Dendritic cell treated with granulocyte-macrophage colony-stimulating factor and Interleukin-4, amounts not matched to agents 40 ng/mL and 50 ng/mL, for 4 days (primary cell): Measurements from ENCODE around the gene HOTAIR.

Source experiments
- H3K27ac Mint-ChIP-seq: one replicate; pipeline ENCODE4 v1.8.0; 2022; ENCODE audit warnings: mild to moderate bottlenecking, mixed read lengths
- H3K27me3 Mint-ChIP-seq: one replicate; pipeline ENCODE4 v1.8.0; 2022; ENCODE audit warnings: mild to moderate bottlenecking, mixed read lengths
- H3K36me3 Mint-ChIP-seq: one replicate; pipeline ENCODE4 v1.8.0; 2022; ENCODE audit warnings: low read depth, mixed read lengths
- H3K4me1 Mint-ChIP-seq: one replicate; pipeline ENCODE4 v1.8.0; 2022; ENCODE audit warnings: low read depth, mixed read lengths
- H3K4me3 Mint-ChIP-seq: one replicate; pipeline ENCODE4 v1.8.0; 2022; ENCODE audit warnings: mild to moderate bottlenecking, moderate library complexity, mixed read lengths
- H3K9me3 Mint-ChIP-seq: one replicate; pipeline ENCODE4 v1.8.0; 2022; ENCODE audit warnings: mixed read lengths
- intact Hi-C: fragments of 100-400 bp; cut with micrococcal nuclease; formaldehyde crosslinking; loops from one replicate; pipeline ENCODE4 v1.15.0; 2022

HOTAIR gene

DNA sequence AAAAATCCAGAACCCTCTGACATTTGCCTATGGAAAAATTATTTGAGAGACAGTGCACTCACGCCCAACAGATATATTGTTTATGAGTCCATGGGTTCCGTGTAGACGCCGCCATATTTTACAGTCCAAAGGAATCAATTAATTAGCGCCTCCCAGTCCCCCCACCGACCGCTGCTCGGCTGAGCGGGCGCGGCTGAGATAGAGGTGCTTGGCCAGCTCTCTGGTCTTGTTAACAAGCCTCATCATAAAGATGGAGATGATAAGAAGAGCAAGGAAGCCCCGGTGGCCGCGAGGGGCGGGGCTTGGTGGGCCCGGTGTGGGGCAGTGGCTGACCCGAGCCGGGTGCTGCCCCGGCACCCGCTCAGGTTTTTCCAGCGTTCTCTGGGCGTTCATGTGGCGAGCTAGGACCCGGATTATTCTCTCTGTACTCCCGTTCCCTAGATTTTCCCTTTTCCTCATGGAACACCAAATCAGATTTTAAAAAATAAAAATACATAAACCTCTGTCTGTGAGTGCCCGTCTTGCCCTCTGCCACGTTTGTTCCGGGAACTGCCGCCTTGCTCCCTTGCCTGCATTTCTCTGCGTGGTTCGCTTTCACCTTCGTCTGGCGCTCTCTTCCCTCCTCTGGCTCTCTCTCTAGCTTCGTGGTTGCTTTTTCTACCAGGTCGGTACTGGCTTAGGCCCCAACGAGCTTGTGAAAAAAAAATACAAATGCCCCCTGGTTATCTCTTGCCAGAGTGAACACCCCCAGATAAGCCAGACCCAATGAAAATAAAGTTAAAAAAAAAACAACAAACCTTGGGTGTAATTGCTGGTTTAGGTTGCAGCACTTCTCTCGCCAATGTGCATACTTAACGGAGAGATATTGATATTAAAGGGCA is 11.1 kb downstream of the HOTAIR start:
- H3K36me3 Mint-ChIP-seq, result no peaks in the 10 kb centered on the region
- no peak overlapping the region for H3K27ac Mint-ChIP-seq
- peak overlapping the region; percentile 2 for H3K4me3 Mint-ChIP-seq
- peaks cover 93% of the 10 kb centered on the region for H3K27me3 Mint-ChIP-seq
- intact Hi-C loops, result no loop called here
- H3K9me3 Mint-ChIP-seq, result peaks cover 9% of the 10 kb centered on the region
- peaks cover 41% of the 10 kb centered on the region for H3K4me1 Mint-ChIP-seq

DNA sequence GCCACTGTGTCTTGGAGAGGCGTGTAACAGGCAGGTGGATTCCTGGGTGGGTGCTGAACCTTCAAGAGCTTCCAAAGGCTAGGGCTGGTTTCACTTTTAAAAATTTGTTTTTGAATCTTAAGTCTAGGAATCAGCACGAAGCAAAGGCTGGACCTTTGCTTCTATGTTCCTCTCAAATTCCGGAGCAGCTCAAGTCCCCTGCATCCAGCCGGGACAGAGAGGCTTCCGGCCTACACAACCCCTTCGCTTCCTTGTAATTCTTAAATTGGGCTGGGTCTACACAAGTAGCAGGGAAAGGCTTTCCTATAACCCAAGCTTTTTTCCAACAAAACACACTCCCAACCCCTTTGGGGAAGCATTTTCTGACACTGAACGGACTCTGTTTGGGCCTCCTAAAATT is 11.7 kb downstream of the HOTAIR start:
- Mint-ChIP-seq H3K27me3 (peaks cover 93% of the 10 kb centered on the region), H3K4me3 (no peak overlapping the region), H3K9me3 (peaks cover 9% of the 10 kb centered on the region), H3K36me3 (no peaks in the 10 kb centered on the region), H3K4me1 (peaks cover 41% of the 10 kb centered on the region), H3K27ac (no peak overlapping the region)
- intact Hi-C loops, result no loop called here

DNA sequence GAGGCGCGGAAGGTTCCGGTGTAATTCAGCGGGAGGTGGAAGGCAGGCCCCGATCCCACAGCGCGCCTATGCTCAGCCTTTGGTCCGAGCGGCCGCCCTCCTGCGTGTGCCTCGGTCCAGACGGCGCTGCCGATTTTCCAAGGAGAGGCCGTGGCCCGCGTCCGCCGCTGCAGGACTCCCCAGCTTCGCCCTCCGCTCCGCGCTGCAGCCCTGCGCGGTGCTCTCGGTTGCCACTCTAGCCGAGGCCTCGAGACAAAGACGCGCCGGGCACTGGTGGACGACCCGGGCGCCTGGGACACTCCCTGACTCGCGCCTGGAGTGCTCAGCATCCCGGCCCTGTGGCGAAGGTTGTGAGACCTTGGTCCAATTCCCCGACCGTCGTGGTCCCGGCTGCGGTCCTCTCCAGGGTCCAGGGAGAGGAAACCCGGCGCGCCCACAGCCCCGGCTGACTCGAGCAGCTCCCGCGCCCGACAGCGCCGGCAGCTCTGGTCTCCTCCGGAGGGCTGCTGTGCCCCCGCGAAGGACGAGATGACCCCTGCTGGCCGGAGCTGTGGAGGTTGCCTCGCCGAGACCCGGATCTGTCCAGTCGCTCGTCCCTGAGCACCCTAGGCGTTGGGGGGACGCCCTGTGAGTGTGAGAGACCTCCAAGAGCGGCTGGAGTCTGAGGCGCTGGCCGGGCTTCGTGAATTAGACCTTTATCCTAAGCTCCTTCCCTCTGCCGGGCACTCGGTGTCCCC is 13.6 kb downstream of the HOTAIR start:
- Mint-ChIP-seq H3K36me3 (no peaks in the 10 kb centered on the region), H3K4me3 (no peak overlapping the region), H3K27me3 (peaks cover 93% of the 10 kb centered on the region), H3K27ac (no peak overlapping the region), H3K4me1 (peaks cover 34% of the 10 kb centered on the region), H3K9me3 (peaks cover 9% of the 10 kb centered on the region)
- intact Hi-C loops, result no loop called here

DNA sequence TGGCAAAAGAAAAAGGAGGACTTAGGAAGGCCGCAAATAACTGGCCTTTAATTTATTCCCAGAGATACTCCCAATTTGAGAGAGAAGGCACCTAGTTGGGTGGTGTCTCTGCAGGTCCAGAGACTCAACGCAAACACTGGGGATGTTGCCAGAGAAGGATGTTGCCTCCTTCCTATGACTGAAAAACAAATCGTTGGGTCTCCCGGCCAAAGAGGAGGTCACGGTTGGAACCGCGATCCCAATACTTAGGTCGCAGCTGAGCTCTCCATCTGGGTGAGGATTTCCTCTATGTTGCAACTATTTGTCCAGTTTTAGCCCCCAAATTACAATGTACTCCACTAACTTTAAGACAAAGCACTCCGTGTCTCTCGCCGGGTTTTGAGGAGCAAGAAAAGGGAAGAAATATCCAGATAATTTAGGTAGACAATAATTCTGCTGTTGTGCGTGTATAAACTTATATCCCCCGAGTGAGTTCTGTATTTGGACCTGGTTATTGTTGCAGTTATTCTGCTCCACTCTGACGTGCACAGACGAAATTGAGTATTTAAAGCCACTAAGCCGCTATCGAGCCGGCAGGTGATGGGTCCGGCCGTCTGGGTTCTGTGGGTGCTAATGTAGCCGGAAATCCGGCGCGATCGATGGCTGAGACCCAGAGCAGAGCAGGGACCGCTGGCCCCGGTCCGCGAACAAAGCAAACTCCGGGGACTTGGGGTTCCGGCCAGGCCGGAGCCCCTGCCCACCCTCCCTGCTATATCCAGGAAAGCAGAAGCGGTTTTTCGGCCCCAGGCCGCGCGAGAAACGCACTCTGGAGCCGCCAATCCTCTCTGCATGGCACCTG is 14.3 kb downstream of the HOTAIR start:
- Mint-ChIP-seq H3K27ac (no peak overlapping the region), H3K27me3 (peaks cover 93% of the 10 kb centered on the region), H3K4me3 (no peak overlapping the region), H3K36me3 (no peaks in the 10 kb centered on the region), H3K4me1 (peaks cover 31% of the 10 kb centered on the region), H3K9me3 (peaks cover 4% of the 10 kb centered on the region)
- intact Hi-C loops, result no loop called here

DNA sequence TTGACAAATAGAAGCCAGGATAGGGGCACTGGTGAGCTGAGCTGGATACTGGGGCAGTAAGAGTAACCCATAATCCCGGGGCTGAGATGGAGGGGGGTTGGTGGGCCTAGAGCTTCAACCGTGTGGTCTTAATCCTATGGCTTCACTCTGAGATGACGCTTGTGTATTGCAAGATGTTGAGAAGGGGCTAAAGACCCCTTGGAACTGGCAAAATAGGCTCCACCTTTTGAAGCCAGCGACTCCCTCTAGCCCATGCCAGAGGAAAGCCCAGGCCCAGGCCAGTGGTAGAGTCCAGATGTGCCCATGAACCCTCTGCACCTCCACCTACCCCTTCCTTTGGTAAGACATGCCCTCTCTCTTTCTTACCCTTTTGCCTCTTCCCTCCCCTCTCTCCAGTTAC is 15.4 kb downstream of the HOTAIR start:
- no peaks in the 10 kb centered on the region for H3K9me3 Mint-ChIP-seq
- peaks cover 91% of the 10 kb centered on the region for H3K27me3 Mint-ChIP-seq
- peaks cover 25% of the 10 kb centered on the region for H3K4me1 Mint-ChIP-seq
- no peaks in the 10 kb centered on the region for H3K36me3 Mint-ChIP-seq
- no peak overlapping the region for H3K27ac Mint-ChIP-seq
- intact Hi-C loops, result no loop called here
- H3K4me3 Mint-ChIP-seq, result no peak overlapping the region

DNA sequence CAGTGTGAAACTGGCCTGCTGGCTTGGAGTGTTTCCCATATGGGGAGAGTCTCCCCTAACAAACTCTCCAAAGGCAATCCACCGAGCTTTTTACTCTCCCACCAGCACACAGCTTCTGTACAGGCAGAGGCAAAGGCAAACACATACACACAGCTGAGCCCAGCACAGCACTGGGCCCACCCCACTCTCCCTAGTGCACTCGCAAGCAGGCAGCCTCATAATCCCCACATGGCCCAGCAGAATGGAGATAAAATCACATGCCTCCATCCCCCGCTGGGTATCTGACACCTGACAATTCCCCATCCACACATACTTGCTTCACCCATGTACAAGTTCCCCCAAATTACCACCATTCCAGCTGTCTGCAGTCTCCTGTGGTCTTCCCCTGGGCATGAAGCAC is 16.6 kb downstream of the HOTAIR start:
- peaks cover 91% of the 10 kb centered on the region for H3K27me3 Mint-ChIP-seq
- intact Hi-C loops, result no loop called here
- no peaks in the 10 kb centered on the region for H3K36me3 Mint-ChIP-seq
- no peak overlapping the region for H3K4me3 Mint-ChIP-seq
- H3K4me1 Mint-ChIP-seq, result peaks cover 17% of the 10 kb centered on the region
- no peak overlapping the region for H3K27ac Mint-ChIP-seq
- no peaks in the 10 kb centered on the region for H3K9me3 Mint-ChIP-seq

DNA sequence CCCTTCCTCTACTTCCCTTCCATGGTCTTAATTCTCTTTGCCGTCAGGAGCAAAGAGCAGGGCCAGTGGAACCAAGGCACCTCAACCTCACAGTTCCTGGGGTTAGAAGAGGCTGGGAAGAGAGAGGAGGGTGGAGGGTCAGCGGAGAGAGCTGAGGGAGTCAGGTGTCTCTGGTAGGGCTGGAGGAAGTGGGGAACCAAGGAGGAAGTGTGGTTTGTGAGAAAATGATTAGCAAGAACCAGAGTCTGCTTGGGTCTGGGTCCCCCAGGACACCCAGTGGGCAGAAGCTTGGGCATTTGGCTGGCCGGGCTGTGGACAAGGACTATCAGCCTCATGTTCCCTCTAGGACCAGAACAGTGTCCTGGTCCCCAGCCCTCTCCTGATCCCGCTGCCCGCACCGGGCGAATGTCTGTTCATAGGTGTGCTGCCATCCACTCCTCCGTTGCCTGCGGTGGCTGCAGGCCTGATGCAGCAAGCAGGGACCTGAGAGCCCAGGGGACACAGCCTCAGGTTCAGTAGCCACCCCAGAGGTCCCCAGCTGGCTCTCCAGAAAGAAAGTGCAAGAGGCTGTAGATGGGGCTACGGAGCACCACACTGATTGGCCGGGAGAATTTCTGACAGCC is 17.7 kb downstream of the HOTAIR start:
- intact Hi-C loops, result no loop called here
- Mint-ChIP-seq H3K36me3 (no peaks in the 10 kb centered on the region), H3K27ac (no peak overlapping the region)

DNA sequence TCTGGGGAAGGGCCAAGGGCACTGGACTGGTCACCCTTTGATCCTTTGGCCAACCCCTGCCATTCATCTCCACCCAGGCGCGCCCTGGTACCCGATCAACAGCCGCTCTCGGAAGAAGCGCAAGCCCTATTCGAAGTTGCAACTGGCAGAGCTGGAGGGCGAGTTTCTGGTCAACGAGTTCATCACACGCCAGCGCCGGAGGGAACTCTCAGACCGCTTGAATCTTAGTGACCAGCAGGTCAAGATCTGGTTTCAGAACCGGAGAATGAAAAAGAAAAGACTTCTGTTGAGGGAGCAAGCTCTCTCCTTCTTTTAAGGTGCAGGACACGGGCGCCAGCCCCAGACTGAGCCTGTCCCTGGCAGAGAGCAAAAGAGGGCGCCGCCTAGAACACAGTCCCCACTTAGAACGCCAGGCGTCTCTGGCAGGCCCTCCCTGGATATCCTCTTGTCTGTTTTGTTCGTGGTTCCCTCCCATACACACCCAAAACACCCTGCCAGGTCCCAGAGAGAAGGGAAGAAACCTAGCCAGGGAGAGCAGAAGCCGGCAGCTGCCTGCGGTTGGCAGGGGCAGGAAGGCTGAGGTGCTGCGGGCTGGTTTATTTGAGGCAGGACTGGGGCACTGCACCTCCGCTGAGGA is 18.4 kb downstream of the HOTAIR start:
- peaks cover 19% of the 10 kb centered on the region for H3K4me1 Mint-ChIP-seq
- no peaks in the 10 kb centered on the region for H3K36me3 Mint-ChIP-seq
- no peak overlapping the region for H3K4me3 Mint-ChIP-seq
- H3K27ac Mint-ChIP-seq, result no peak overlapping the region
- no peaks in the 10 kb centered on the region for H3K9me3 Mint-ChIP-seq
- H3K27me3 Mint-ChIP-seq, result peaks cover 96% of the 10 kb centered on the region
- intact Hi-C loops, result no loop called here

More for the DNA sequence above, 17.7 kb downstream of the HOTAIR start:
- peaks cover 95% of the 10 kb centered on the region for H3K27me3 Mint-ChIP-seq
- H3K4me1 Mint-ChIP-seq, result peaks cover 17% of the 10 kb centered on the region
- no peak overlapping the region for H3K4me3 Mint-ChIP-seq
- H3K9me3 Mint-ChIP-seq, result no peaks in the 10 kb centered on the region

DNA sequence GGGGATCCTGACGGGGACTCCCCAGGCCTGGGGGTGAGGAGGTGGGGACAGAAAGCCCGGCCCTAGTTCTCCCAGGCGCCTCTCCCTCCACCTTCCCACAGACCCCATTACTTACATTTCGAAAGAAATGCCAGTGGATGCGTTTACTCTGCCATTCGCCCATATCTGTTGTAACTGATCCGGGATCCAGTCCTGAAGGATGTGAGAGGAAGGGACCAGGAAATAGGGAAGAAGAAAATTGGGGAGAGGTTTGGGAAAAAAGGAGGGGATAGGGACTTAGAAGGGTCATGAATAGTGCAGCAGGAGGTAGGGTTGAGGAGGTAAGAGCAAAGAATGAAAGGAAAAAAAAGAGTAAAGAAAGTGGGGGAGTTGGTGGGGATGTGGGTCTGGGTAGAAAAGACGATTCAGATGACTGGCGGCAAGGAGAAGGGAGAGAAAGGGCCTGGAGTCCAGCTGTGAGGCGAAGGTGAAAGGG is 18.9 kb downstream of the HOTAIR start:
- Mint-ChIP-seq H3K9me3 (no peaks in the 10 kb centered on the region), H3K27ac (no peak overlapping the region), H3K36me3 (no peaks in the 10 kb centered on the region), H3K4me3 (no peak overlapping the region), H3K4me1 (peaks cover 23% of the 10 kb centered on the region), H3K27me3 (peaks cover 96% of the 10 kb centered on the region)
- intact Hi-C loops, result no loop called here

DNA sequence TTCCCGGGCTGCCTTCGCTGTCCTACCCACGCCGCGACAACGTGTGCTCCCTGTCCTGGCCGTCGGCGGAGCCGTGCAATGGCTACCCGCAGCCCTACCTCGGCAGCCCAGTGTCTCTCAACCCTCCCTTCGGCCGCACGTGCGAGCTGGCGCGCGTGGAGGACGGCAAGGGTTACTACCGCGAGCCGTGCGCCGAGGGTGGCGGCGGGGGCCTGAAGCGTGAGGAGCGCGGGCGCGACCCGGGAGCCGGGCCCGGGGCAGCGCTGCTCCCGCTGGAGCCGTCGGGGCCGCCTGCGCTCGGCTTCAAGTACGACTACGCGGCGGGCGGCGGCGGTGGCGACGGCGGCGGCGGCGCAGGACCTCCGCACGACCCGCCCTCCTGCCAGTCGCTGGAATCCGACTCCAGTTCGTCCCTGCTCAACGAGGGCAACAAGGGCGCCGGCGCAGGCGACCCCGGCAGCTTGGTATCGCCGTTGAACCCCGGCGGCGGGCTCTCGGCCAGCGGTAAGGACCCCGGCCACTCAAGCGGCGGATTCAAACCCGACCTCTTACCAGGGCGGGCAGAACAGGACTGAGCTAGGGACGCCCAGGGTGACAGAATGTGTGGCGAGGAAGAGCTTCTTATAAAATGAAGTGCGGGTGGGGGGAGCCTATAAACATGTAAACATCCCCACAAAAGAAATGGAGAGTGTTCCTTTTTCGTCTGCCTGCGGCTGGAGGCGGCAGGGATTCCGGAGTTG is 19.5 kb downstream of the HOTAIR start:
- Mint-ChIP-seq H3K27ac (no peak overlapping the region), H3K4me3 (no peak overlapping the region), H3K27me3 (peaks cover 96% of the 10 kb centered on the region), H3K9me3 (no peaks in the 10 kb centered on the region), H3K36me3 (no peaks in the 10 kb centered on the region), H3K4me1 (peaks cover 18% of the 10 kb centered on the region)
- intact Hi-C loops, result no loop called here

DNA sequence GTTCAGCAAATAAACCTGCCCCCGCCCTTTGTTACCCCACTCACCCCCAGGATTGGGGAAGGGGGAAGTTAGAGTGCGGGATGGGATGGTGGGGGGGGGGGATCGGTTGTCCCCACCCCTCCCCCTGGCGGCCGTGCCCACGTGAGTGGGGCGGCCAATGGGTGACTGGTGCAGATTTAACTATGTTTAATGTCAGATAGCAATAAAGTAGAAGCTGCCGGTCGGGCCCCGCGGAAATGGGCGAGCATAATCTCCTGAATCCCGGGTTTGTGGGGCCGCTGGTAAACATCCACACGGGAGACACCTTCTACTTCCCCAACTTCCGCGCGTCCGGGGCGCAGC is 20.1 kb downstream of the HOTAIR start, which contains the start of gene HOXC12:
Gene HOXC12 (plus strand): TSS at position 210 of the 342 bp plus-strand sequence. CDS start 27 bp downstream, at position 237.
- Mint-ChIP-seq H3K9me3 (no peaks in the 10 kb centered on the region), H3K27ac (no peak within 1 kb of the TSS), H3K27me3 (peaks cover 96% of the 10 kb centered on the region), H3K4me3 (no peak within 1 kb of the TSS), H3K4me1 (peaks cover 14% of the 10 kb centered on the region), H3K36me3 (no peaks in the 10 kb centered on the region)
- intact Hi-C loops, result no loop called here

DNA sequence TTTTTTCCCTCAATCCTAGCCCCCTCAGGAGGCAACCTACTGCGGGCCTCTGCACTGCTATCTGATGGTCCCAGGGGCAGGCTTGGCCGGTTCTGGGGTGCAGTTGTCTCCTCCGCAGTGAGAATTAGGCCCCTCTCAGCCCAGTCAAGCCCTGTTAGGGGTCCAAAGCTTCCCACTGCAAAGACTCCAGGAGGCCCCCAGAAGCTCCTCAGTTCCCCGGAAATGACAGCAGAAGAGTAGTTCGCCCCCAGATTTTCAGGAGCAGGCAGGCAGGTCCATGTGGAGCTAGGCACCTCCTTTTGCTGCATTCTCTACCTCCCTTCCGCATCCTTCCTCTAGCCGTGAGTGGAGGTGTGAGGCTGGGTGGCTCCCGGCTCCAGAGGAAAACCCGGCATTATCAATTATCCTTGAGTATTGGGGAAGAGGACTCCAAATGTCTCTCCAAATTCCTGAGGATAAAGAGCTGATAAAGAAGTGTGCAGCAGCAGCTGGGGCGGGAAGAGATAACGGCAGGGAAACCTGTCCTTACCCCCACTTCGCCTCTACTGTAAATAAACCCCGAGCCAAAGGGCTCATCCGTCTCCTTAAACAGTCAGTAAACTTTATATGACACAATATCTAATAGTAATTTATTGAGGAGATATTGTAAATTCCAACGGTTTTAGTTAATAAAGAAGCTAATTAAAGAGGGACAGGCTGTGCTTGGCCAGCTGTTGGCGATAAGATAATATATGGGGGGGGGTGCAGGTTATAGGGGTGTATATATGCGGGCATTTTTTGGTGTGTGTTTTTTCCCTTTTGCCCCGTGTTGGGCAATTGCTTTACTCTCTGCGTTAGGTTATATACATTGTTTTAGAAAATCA is 20.7 kb downstream of the HOTAIR start:
- peaks cover 15% of the 10 kb centered on the region for H3K4me1 Mint-ChIP-seq
- H3K27me3 Mint-ChIP-seq, result peaks cover 96% of the 10 kb centered on the region
- H3K36me3 Mint-ChIP-seq, result no peaks in the 10 kb centered on the region
- no peaks in the 10 kb centered on the region for H3K9me3 Mint-ChIP-seq
- H3K27ac Mint-ChIP-seq, result no peak overlapping the region
- intact Hi-C loops, result no loop called here
- no peak overlapping the region for H3K4me3 Mint-ChIP-seq
